H1 (cell line): ENCODE data around the gene HIGD1B. TPM values are rescaled to one million over a fixed set of nuclear protein-coding genes. Genes with fewer than 3 reads are reported as not detected.

ENCODE experiments used
- CTCF ChIA-PET: fragments of 300-600 bp; sonication (Branson Sonifier 250); formaldehyde crosslinking; loops from one replicate; lab custom pipeline; 2021; ENCODE audit not compliant: partially characterized antibody; lab: Charles Lee
- POLR2A ChIA-PET: fragments of 300-600 bp; sonication (Branson Sonifier 250); formaldehyde crosslinking; loops from one replicate; lab custom pipeline; 2021; ENCODE audit warnings: inconsistent platforms; ENCODE audit not compliant: partially characterized antibody; lab: Charles Lee
- DNase-seq, 2 experiments: peaks; one replicate each; pipeline versions ENCODE4 v3.0.0 to v3.0.0-alpha.2; 2010 to 2022; ENCODE audit warnings: low spot score in 2 of 2, low read depth in 1 of 2, mixed read lengths in 1 of 2
- FAIRE-seq: peaks from 2 replicates; lab custom pipeline; 2011; peaks lifted over from hg19 to GRCh38; lab: Jason Lieb, UNC
- H2AFZ ChIP-seq: 2 replicates; pipeline ENCODE4 v1.8.1; 2012; ENCODE audit warnings: low read length, inconsistent platforms
- H2AK5ac ChIP-seq: 2 replicates; pipeline ENCODE4 v1.6.1; 2013; ENCODE audit warnings: low read depth, low read length
- H2BK120ac ChIP-seq: replicated peaks from 2 replicates; pipeline ENCODE3; 2013; ENCODE audit warnings: low read depth, low read length, inconsistent platforms
- H2BK12ac ChIP-seq: 2 replicates; pipeline ENCODE4 v1.6.1; 2013; ENCODE audit warnings: low read depth, low read length
- H2BK15ac ChIP-seq: 2 replicates; pipeline ENCODE4 v1.6.1; 2013; ENCODE audit warnings: low read length
- H2BK20ac ChIP-seq: 2 replicates; pipeline ENCODE4 v1.6.1; 2013; ENCODE audit warnings: low read length
- H2BK5ac ChIP-seq: 2 replicates; pipeline ENCODE4 v1.6.1; 2013; ENCODE audit warnings: low read depth, low read length
- H3K14ac ChIP-seq: 2 replicates; pipeline ENCODE4 v1.6.1; 2013; ENCODE audit warnings: inconsistent platforms; ENCODE audit not compliant: insufficient read length
- H3K18ac ChIP-seq: 2 replicates; pipeline ENCODE4 v1.6.1; 2013; ENCODE audit warnings: low read length; ENCODE audit errors: extremely low read depth
- H3K23ac ChIP-seq: 2 replicates; pipeline ENCODE4 v1.6.1; 2013; ENCODE audit warnings: inconsistent platforms; ENCODE audit not compliant: insufficient read length
- H3K23me2 ChIP-seq: 2 replicates; pipeline ENCODE4 v1.6.1; 2013; ENCODE audit warnings: low read depth, low read length
- H3K27ac ChIP-seq: 2 replicates; pipeline ENCODE4 v1.6.1; 2011; ENCODE audit warnings: low read depth, low read length, inconsistent platforms
- H3K27me3 ChIP-seq, 4 experiments: replicated peaks in 1 of 4; 1 replicate in 1 of 4; 2 replicates in 3 of 4; pipeline versions ENCODE4 v1.6.1 to v1.8.1; 2011 to 2013; ENCODE audit warnings: low read length in 3 of 4, mild to moderate bottlenecking in 3 of 4, inconsistent platforms in 2 of 4, mixed read lengths in 2 of 4, moderate library complexity in 1 of 4; ENCODE audit not compliant: control insufficient read depth in 3 of 4, insufficient read depth in 3 of 4; ENCODE audit errors: extremely low read depth in 1 of 4
- H3K36me3 ChIP-seq, 4 experiments: 2 replicates each; pipeline versions ENCODE4 v1.6.1 to v1.8.1; 2011 to 2013; ENCODE audit warnings: mild to moderate bottlenecking in 4 of 4, low read length in 3 of 4, moderate library complexity in 2 of 4, control low read depth in 1 of 4, inconsistent platforms in 1 of 4; ENCODE audit not compliant: insufficient read depth in 4 of 4, control insufficient read depth in 2 of 4
- H3K4ac ChIP-seq: replicated peaks from 2 replicates; pipeline ENCODE3; 2013; ENCODE audit warnings: low read length, low read depth, mixed read lengths, inconsistent platforms; ENCODE audit not compliant: insufficient read length
- H3K4me1 ChIP-seq, 4 experiments: replicated peaks in 1 of 4; 1 replicate in 1 of 4; 2 replicates in 3 of 4; pipeline versions ENCODE4 v1.6.1 to v1.8.1; 2011 to 2013; ENCODE audit warnings: low read length in 3 of 4, inconsistent platforms in 2 of 4, mixed read lengths in 1 of 4; ENCODE audit not compliant: insufficient read depth in 4 of 4, control insufficient read depth in 3 of 4
- H3K4me2 ChIP-seq, 2 experiments: 2 replicates each; pipeline versions ENCODE4 v1.6.1 to v1.8.1; 2011 to 2013; ENCODE audit warnings: low read depth in 2 of 2, low read length in 2 of 2, control low read depth in 1 of 2, inconsistent platforms in 1 of 2, mild to moderate bottlenecking in 1 of 2; ENCODE audit not compliant: insufficient read depth in 1 of 2
- H3K4me3 ChIP-seq, 4 experiments: fragments of 200-600, 300-600 bp in 1 of 4; sonication (generic), shearing (Covaris generic), sonication (Bioruptor Twin) in 1 of 4; 2 replicates each; pipeline versions ENCODE4 v1.5.1 to v1.8.1; 2011 to 2016; ENCODE audit warnings: low read length in 4 of 4, low read depth in 3 of 4, control low read depth in 2 of 4, inconsistent platforms in 2 of 4, mild to moderate bottlenecking in 2 of 4, mixed read lengths in 1 of 4, moderate library complexity in 1 of 4; ENCODE audit not compliant: insufficient read depth in 2 of 4; ENCODE audit errors: extremely low read depth in 1 of 4
- H3K56ac ChIP-seq: replicated peaks from 2 replicates; pipeline ENCODE3; 2013; ENCODE audit warnings: low read depth, mild to moderate bottlenecking, mixed read lengths, low read length, inconsistent platforms; ENCODE audit not compliant: insufficient read length
- H3K79me1 ChIP-seq: 2 replicates; pipeline ENCODE4 v1.6.1; 2013; ENCODE audit warnings: low read depth, low read length, control low read depth
- H3K79me2 ChIP-seq, 2 experiments: 2 replicates each; pipeline versions ENCODE4 v1.6.1 to v1.8.1; 2012 to 2013; ENCODE audit warnings: low read length in 2 of 2, mild to moderate bottlenecking in 2 of 2, inconsistent platforms in 1 of 2; ENCODE audit not compliant: insufficient read depth in 2 of 2, control insufficient read depth in 1 of 2
- H3K9ac ChIP-seq, 4 experiments: replicated peaks in 1 of 4; 1 replicate in 1 of 4; 2 replicates in 3 of 4; pipeline versions ENCODE4 v1.6.1 to v1.8.1; 2011 to 2013; ENCODE audit warnings: low read depth in 3 of 4, low read length in 3 of 4, control low read depth in 2 of 4, mild to moderate bottlenecking in 2 of 4, moderate library complexity in 2 of 4, inconsistent platforms in 1 of 4; ENCODE audit errors: extremely low read depth in 1 of 4
- H3K9me3 ChIP-seq, 2 experiments: 2 replicates each; pipeline versions ENCODE4 v1.6.1 to v1.8.1; 2012 to 2013; ENCODE audit warnings: mild to moderate bottlenecking in 2 of 2, moderate library complexity in 2 of 2, control low read depth in 1 of 2, inconsistent platforms in 1 of 2, low read depth in 1 of 2, low read length in 1 of 2, mixed read lengths in 1 of 2; ENCODE audit not compliant: insufficient read depth in 2 of 2
- H4K20me1 ChIP-seq, 2 experiments: replicated peaks in 1 of 2; 2 replicates each; pipeline versions ENCODE3 to v1.8.1; 2011 to 2013; ENCODE audit warnings: inconsistent platforms in 2 of 2, low read length in 2 of 2, mild to moderate bottlenecking in 1 of 2; ENCODE audit not compliant: insufficient read depth in 2 of 2, control insufficient read depth in 1 of 2
- H4K5ac ChIP-seq: 2 replicates; pipeline ENCODE4 v1.6.1; 2013; ENCODE audit warnings: low read length, low read depth, mixed read lengths, inconsistent platforms; ENCODE audit not compliant: insufficient read length
- H4K8ac ChIP-seq: 2 replicates; pipeline ENCODE4 v1.8.0; 2013; ENCODE audit warnings: mild to moderate bottlenecking, moderate library complexity, low read length, inconsistent platforms; ENCODE audit not compliant: insufficient read depth; ENCODE audit errors: extremely low read depth
- H4K91ac ChIP-seq: replicated peaks from 2 replicates; pipeline ENCODE3; 2013; ENCODE audit warnings: low read length, mixed read lengths, inconsistent platforms; ENCODE audit not compliant: insufficient read length
- CBX5 ChIP-seq: fragments of 300-800, 300-1000 bp; sonication (generic); IDR thresholded peaks from 2 replicates; pipeline ENCODE4 v1.7.1; 2016; ENCODE audit warnings: antibody characterized with exemption, low read length, low read depth
- NANOG ChIP-seq: IDR thresholded peaks from 2 replicates; pipeline ENCODE4 v1.6.1; 2011; ENCODE audit warnings: low read length, low read depth, mild to moderate bottlenecking, inconsistent platforms; ENCODE audit not compliant: insufficient read depth, poor library complexity, severe bottlenecking
- POU5F1 ChIP-seq: IDR thresholded peaks from 2 replicates; pipeline ENCODE4 v1.6.1; 2011; ENCODE audit warnings: low read depth, mild to moderate bottlenecking, low read length, moderate library complexity
- SIX5 ChIP-seq: IDR thresholded peaks from 2 replicates; pipeline ENCODE4 v1.6.1; 2011; ENCODE audit warnings: mild to moderate bottlenecking, low read depth, low read length
- SRF ChIP-seq: IDR thresholded peaks from 2 replicates; pipeline ENCODE4 v1.6.1; 2011; ENCODE audit warnings: mild to moderate bottlenecking, low read depth, low read length, moderate library complexity
- TBP ChIP-seq: IDR thresholded peaks from 2 replicates; pipeline ENCODE4 v1.6.1; 2011; ENCODE audit warnings: low read depth, low read length, improper control_type of control experiment
- polyA plus RNA-seq, 7 experiments: library from polyadenylated mRNA; depleted of rRNA in 3 of 7; stranded (reverse) in 5 of 7; unstranded in 2 of 7; fragments of >200 nt in 5 of 7; fragments of 200-250 nt in 2 of 7; gene quantifications; 1 replicate in 5 of 7; 2 replicates in 1 of 7; 4 replicates in 1 of 7; pipeline versions ENCODE4 v1.2.1 to v1.2.3, GENCODE V29; 2011 to 2013; ENCODE audit warnings: missing spikeins in 2 of 7, mixed read lengths in 2 of 7
- total RNA-seq: library from RNA; stranded (reverse); fragmentation: NEBNext Ultra II Directional; extraction: Animal tissue kit (Norgen Biotek cat#: 25700); gene quantifications from 2 replicates; pipeline ENCODE4 v1.2.1, GENCODE V29; 2021

HIGD1B gene
- total and polyA plus RNA-seq, 2 of the 8 experiments (the other 6 are each of a cell fraction or from before 2014, with no cell fraction given): not detected

DNA sequence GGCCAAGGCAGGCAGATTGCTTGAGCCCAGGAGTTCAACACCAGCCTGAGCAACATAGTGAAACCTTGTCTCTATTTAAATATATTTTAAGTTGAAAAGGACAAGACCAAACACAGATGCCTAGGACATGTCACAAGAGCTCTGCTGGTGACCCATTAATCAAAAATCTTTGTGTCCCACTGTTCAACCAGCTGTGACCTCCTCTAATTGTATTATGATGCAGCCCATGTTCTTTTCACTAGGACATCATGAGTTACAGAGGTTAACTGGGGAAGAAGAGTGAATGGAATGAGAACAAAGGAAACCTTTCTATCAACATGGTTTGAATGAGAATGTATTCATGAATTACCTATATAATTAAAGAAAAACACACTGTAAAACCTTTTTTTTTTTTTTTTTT is 44.6 kb downstream of the HIGD1B start:
- Histone ChIP-seq H2BK5ac (no peak overlapping the region), H3K9me3 (no peaks in the 10 kb centered on the region), H3K79me1 (no peaks in the 10 kb centered on the region; the same call in 1 of the 2 replicates), H2BK120ac (no peak overlapping the region), H3K9ac (no peak overlapping the region), H3K4me2 (no peak overlapping the region), H3K36me3 (peaks cover 2 to 28% (median 17%) of the 10 kb centered on the region in 4 experiments), H3K14ac (no peak overlapping the region), H3K23ac (no peak overlapping the region), H2BK15ac (no peak overlapping the region), H4K20me1 (peaks cover 3 to 8% of the 10 kb centered on the region in 2 experiments), H2AK5ac (no peak overlapping the region), H3K4me3 (no peak overlapping the region), H4K8ac (no peak overlapping the region), H3K27me3 (no peaks in the 10 kb centered on the region), H4K91ac (no peak overlapping the region), H4K5ac (no peak overlapping the region), H2BK20ac (no peak overlapping the region), H3K4me1 (no peaks in the 10 kb centered on the region), H3K4ac (no peak overlapping the region), H3K56ac (no peak overlapping the region), H3K23me2 (no peaks in the 10 kb centered on the region), H3K18ac (no peak overlapping the region), H2BK12ac (no peak overlapping the region), H3K79me2 (peaks cover 0 to 61% of the 10 kb centered on the region in 2 experiments; a peak in 3 of 4 replicates), H3K27ac (no peak overlapping the region), H2AFZ (no peak overlapping the region)
- TF ChIP-seq TBP (no peak), NANOG (peak; percentile 60), CBX5 (no peak), SRF (no peak), POU5F1 (peak; percentile 50; the same call in 1 of the 2 replicates), SIX5 (no peak)
- CTCF ChIA-PET: interaction anchor here (0.6 to 1.8 kb wide), 4 partner anchors 19 to 1826 kb away, joined by 3 to 10 read pairs (median 4); no protein-coding TSS in a partner anchor
- FAIRE-seq (no peak), DNase-seq (no peak)
- POLR2A ChIA-PET: interaction anchor here (0.7 kb wide), 1 partner anchor 15 kb away, joined by 3 read pairs; no protein-coding TSS in a partner anchor
